Kidney epithelial cell (primary cell): Measurements from ENCODE around the gene DTX1. TPM values are rescaled to one million over a fixed set of nuclear protein-coding genes. Genes with fewer than 3 reads are reported as not detected.

Source experiments
- DNase-seq: peaks from one replicate; pipeline ENCODE4 v3.0.0-alpha.2; 2010; ENCODE audit warnings: low read depth
- H3K27me3 ChIP-seq: 2 replicates; pipeline ENCODE4 v1.6.0; 2011; ENCODE audit warnings: low read length; ENCODE audit not compliant: control insufficient read depth, insufficient read depth
- H3K36me3 ChIP-seq: 2 replicates; pipeline ENCODE4 v1.5.1; 2011; ENCODE audit warnings: low read length; ENCODE audit not compliant: control insufficient read depth, insufficient read depth
- H3K4me3 ChIP-seq: 2 replicates; pipeline ENCODE4 v1.5.1; 2011; ENCODE audit warnings: low read depth, mild to moderate bottlenecking, control low read depth, low read length
- total RNA-seq: library from RNA; depleted of rRNA; stranded (reverse); fragments of >200 nt; gene quantifications from 2 replicates; pipeline ENCODE4 v1.2.3, GENCODE V29; 2015
- TF ChIP-seq, protein P1 (sequence below): IDR thresholded peaks from 2 replicates; pipeline ENCODE4 v1.5.1; 2011; ENCODE audit warnings: mild to moderate bottlenecking, moderate library complexity, low read length, control low read depth, inconsistent platforms; ENCODE audit not compliant: insufficient read depth, poor library complexity, severe bottlenecking

DTX1 gene
- total RNA-seq, 1 donor from 2014 or later: 1.8 TPM

GRCh38 chr12:113097716-113098440 lies 41.3 kb downstream of the DTX1 start:
- no peak for DNase-seq
- TF ChIP-seq, protein P1, sequence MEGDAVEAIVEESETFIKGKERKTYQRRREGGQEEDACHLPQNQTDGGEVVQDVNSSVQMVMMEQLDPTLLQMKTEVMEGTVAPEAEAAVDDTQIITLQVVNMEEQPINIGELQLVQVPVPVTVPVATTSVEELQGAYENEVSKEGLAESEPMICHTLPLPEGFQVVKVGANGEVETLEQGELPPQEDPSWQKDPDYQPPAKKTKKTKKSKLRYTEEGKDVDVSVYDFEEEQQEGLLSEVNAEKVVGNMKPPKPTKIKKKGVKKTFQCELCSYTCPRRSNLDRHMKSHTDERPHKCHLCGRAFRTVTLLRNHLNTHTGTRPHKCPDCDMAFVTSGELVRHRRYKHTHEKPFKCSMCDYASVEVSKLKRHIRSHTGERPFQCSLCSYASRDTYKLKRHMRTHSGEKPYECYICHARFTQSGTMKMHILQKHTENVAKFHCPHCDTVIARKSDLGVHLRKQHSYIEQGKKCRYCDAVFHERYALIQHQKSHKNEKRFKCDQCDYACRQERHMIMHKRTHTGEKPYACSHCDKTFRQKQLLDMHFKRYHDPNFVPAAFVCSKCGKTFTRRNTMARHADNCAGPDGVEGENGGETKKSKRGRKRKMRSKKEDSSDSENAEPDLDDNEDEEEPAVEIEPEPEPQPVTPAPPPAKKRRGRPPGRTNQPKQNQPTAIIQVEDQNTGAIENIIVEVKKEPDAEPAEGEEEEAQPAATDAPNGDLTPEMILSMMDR: no peak
- Histone ChIP-seq H3K27me3 (peaks cover 9% of the 10 kb centered on the region), H3K4me3 (no peak overlapping the region), H3K36me3 (no peaks in the 10 kb centered on the region)

DNA sequence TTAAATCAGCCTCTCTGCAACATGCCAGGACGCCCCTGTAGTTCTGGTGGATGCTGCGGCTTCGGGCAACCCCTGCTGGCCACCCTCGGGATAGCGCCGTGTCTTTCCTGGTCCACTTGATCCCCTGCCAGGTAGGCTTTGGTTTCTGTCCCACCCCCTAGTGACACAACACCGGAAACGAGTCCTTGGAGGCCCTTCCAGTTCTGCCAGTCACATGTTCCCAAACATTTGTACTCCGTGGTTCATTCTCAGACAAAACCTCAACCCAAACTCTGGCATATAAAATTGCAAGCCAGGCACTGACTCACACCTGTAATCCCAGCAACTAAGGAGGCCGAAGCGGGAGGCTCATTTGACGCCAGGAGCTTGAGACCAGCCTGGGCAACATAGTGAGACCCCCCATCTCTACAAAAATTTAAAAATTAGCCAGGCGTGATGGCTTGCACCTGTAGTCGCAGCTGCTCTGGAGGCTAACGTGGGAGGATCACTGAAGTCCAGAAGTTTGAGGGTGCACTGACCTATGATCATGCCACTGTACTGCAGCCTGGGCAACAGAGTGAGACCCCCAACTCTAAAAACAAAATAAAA lies 42.0 kb downstream of the DTX1 start:
- Histone ChIP-seq H3K27me3 (peaks cover 3% of the 10 kb centered on the region), H3K4me3 (no peak overlapping the region), H3K36me3 (no peaks in the 10 kb centered on the region)
- TF ChIP-seq, protein P1: peak; percentile 96
- DNase-seq: peak; percentile 81

DNA sequence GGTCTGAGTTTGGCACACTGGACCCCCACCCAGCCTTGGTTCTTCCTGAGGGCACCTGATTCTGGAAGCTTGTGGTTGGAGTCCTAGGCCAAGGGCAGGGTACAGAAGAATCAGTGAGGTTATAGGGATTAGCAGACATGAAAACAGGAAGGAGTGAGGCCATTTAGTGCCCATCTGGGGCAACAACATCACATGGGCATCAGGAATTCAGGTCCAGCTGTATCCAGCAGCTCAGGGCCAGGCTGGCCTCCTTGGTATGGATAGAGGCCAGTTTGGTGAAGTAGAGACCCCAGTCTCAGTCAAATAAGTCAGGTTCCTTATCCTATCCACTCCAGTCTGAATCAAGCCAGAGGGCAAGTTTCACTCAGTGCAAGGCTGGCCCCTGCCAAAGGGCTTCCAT lies 42.8 kb downstream of the DTX1 start:
- peaks cover 6% of the 10 kb centered on the region for H3K27me3 ChIP-seq
- no peak overlapping the region for H3K4me3 ChIP-seq
- no peak for DNase-seq
- H3K36me3 ChIP-seq: no peaks in the 10 kb centered on the region
- TF ChIP-seq, protein P1: no peak

- DNase-seq: no peak
- Histone ChIP-seq H3K4me3 (no peak overlapping the region), H3K27me3 (peaks cover 6% of the 10 kb centered on the region), H3K36me3 (no peaks in the 10 kb centered on the region)
- TF ChIP-seq, protein P1: no peak
Measured at GRCh38 chr12:113099764-113100163, 43.2 kb downstream of the DTX1 start.

- Histone ChIP-seq H3K4me3 (no peak overlapping the region), H3K36me3 (no peaks in the 10 kb centered on the region), H3K27me3 (peaks cover 6% of the 10 kb centered on the region)
- TF ChIP-seq, protein P1: no peak
- DNase-seq: no peak
Measured at GRCh38 chr12:113101751-113102150, 45.2 kb downstream of the DTX1 start.
